ENCODE measurements around the gene OR51D1.

Gene OR51D1

GRCh38 chr11:4636962-4637661 is at the start of gene OR51D1:
Gene OR51D1, plus strand, starts transcription at chr11:4637477. Its CDS starts 2,314 bp downstream, at chr11:4639791.
- peak; percentile 5 for DNase-seq

- DNase-seq, result no peak
Observed at GRCh38 chr11:4589017-4589416, 48.3 kb upstream of the OR51D1 start.

- no peak for DNase-seq
Observed at GRCh38 chr11:4593739-4594138, 43.5 kb upstream of the OR51D1 start, which contains the start of gene OR52I1. Gene OR52I1, plus strand, starts transcription at chr11:4594039. Its CDS starts 0 bp downstream, at chr11:4594039.

- no peak for DNase-seq
Observed at GRCh38 chr11:4605057-4605456, 32.2 kb upstream of the OR51D1 start.

GRCh38 chr11:4606231-4607015 is 30.9 kb upstream of the OR51D1 start:
- no peak for DNase-seq

GRCh38 chr11:4607096-4607495 is 30.2 kb upstream of the OR51D1 start:
- DNase-seq, result no peak

GRCh38 chr11:4607781-4608666 is 29.3 kb upstream of the OR51D1 start, which contains the start of gene TRIM68:
Gene TRIM68, minus strand, starts transcription at chr11:4608231. Its CDS starts 2,727 bp downstream, at chr11:4605504.
- no peak for DNase-seq

- no peak for DNase-seq
Observed at GRCh38 chr11:4610258-4610935, 26.9 kb upstream of the OR51D1 start.

GRCh38 chr11:4611986-4612385 is 25.3 kb upstream of the OR51D1 start:
- no peak for DNase-seq

GRCh38 chr11:4615856-4616444 is 21.3 kb upstream of the OR51D1 start:
- no peak for DNase-seq

GRCh38 chr11:4619514-4619913 is 17.8 kb upstream of the OR51D1 start:
- DNase-seq, result no peak

GRCh38 chr11:4626207-4627099 is 10.8 kb upstream of the OR51D1 start:
- DNase-seq, result peak; percentile 47

- no peak for DNase-seq
Observed at GRCh38 chr11:4636136-4636535, 1.1 kb upstream of the OR51D1 start.

- DNase-seq, result no peak
Observed at GRCh38 chr11:4637662-4638047, 378 bp downstream of the OR51D1 start.

GRCh38 chr11:4639931-4640330 is 2.7 kb downstream of the OR51D1 start:
- no peak for DNase-seq

GRCh38 chr11:4641501-4641900 is 4.2 kb downstream of the OR51D1 start:
- no peak for DNase-seq

GRCh38 chr11:4642043-4642442 is 4.8 kb downstream of the OR51D1 start:
- no peak for DNase-seq

- DNase-seq, result no peak
Observed at GRCh38 chr11:4643076-4643475, 5.8 kb downstream of the OR51D1 start.

GRCh38 chr11:4643682-4644081 is 6.4 kb downstream of the OR51D1 start, which contains the start of gene OR51E1:
Gene OR51E1, plus strand, starts transcription at chr11:4643982. Its CDS starts 8,545 bp downstream, at chr11:4652527.
- DNase-seq, result no peak

GRCh38 chr11:4644233-4644632 is 7.0 kb downstream of the OR51D1 start:
- DNase-seq, result no peak

- no peak for DNase-seq
Observed at GRCh38 chr11:4645974-4646373, 8.7 kb downstream of the OR51D1 start.
